SK-N-SH treated with all-trans-retinoic acid at 6 μM for 48 hours (cell line): ENCODE measurements around the gene FAF1.

ENCODE experiments used
- ATAC-seq: fragments of 200-7000 bp; cut with Tn5 transposase; 3 replicates; pipeline ENCODE4 v1.9.1; 2020; ENCODE audit warnings: mild to moderate bottlenecking, moderate library complexity
- ARNTL ChIP-seq: fragments of 450-650 bp; formaldehyde crosslinking; IDR thresholded peaks from 2 replicates; pipeline ENCODE4 v1.5.0; 2020; ENCODE audit warnings: low read depth, mild to moderate bottlenecking, moderate library complexity, borderline replicate concordance
- CSDC2 ChIP-seq: fragments of 250-450 bp; sonication (Bioruptor Pico); IDR thresholded peaks from 2 replicates; pipeline ENCODE4 v1.5.0; 2020; ENCODE audit warnings: mild to moderate bottlenecking, moderate library complexity
- ESRRG ChIP-seq: fragments of 250-450 bp; sonication (Bioruptor Pico); IDR thresholded peaks from 2 replicates; pipeline ENCODE4 v1.6.1; 2021; ENCODE audit warnings: mild to moderate bottlenecking
- GLIS3 ChIP-seq: fragments of 250-450 bp; sonication (Bioruptor Pico); IDR thresholded peaks from 2 replicates; pipeline ENCODE4 v1.5.0; 2020; ENCODE audit warnings: mild to moderate bottlenecking, moderate library complexity
- ISL1 ChIP-seq: fragments of 250-450 bp; sonication (Bioruptor Pico); IDR thresholded peaks from 2 replicates; pipeline ENCODE4 v2.1.2; 2022; ENCODE audit warnings: mild to moderate bottlenecking, moderate library complexity
- OSR1 ChIP-seq: fragments of 250-450 bp; sonication (Bioruptor Pico); IDR thresholded peaks from 2 replicates; pipeline ENCODE4 v1.8.0; 2022; ENCODE audit warnings: moderate library complexity, mild to moderate bottlenecking, inconsistent platforms
- PPARA ChIP-seq: fragments of 250-450 bp; sonication (Bioruptor Pico); IDR thresholded peaks from 2 replicates; pipeline ENCODE4 v1.5.0; 2020; ENCODE audit warnings: mild to moderate bottlenecking, borderline replicate concordance
- RARB ChIP-seq: fragments of 250-450 bp; sonication (Bioruptor Pico); IDR thresholded peaks from 2 replicates; pipeline ENCODE4 v1.8.0; 2021; ENCODE audit warnings: mild to moderate bottlenecking, moderate library complexity
- SNAI2 ChIP-seq: fragments of 250-450 bp; sonication (Bioruptor Pico); IDR thresholded peaks from 2 replicates; pipeline ENCODE4 v1.5.0; 2020; ENCODE audit warnings: mild to moderate bottlenecking, moderate library complexity
- TCF4 ChIP-seq: fragments of 250-450 bp; sonication (Bioruptor Pico); IDR thresholded peaks from 2 replicates; pipeline ENCODE4 v1.8.0; 2021; ENCODE audit warnings: mild to moderate bottlenecking, moderate library complexity, borderline replicate concordance
- TOX ChIP-seq: fragments of 250-450 bp; sonication (Bioruptor Pico); IDR thresholded peaks from 2 replicates; pipeline ENCODE4 v1.8.0; 2021; ENCODE audit warnings: mild to moderate bottlenecking, moderate library complexity, borderline replicate concordance
- TSHZ2 ChIP-seq: fragments of 250-450 bp; sonication (Bioruptor Pico); IDR thresholded peaks from 2 replicates; pipeline ENCODE4 v1.5.0; 2020; ENCODE audit warnings: mild to moderate bottlenecking, moderate library complexity
- ZC3H10 ChIP-seq: fragments of 250-450 bp; sonication (Bioruptor Pico); IDR thresholded peaks from 2 replicates; pipeline ENCODE4 v1.5.1; 2021; ENCODE audit warnings: mild to moderate bottlenecking, moderate library complexity
- ZFP30 ChIP-seq: fragments of 450-650 bp; formaldehyde crosslinking; IDR thresholded peaks from 2 replicates; pipeline ENCODE4 v1.5.0; 2022; ENCODE audit warnings: mild to moderate bottlenecking, moderate library complexity
- ZNF565 ChIP-seq: fragments of 450-650 bp; formaldehyde crosslinking; conservative IDR thresholded peaks from 2 replicates; pipeline ENCODE4 v1.5.0; 2020; ENCODE audit warnings: low read depth, mild to moderate bottlenecking, moderate library complexity
- ZNF70 ChIP-seq: fragments of 450-650 bp; formaldehyde crosslinking; IDR thresholded peaks from 2 replicates; pipeline ENCODE4 v1.5.0; 2020; ENCODE audit warnings: mild to moderate bottlenecking, moderate library complexity
- ZNF8 ChIP-seq: fragments of 450-650 bp; formaldehyde crosslinking; IDR thresholded peaks from 2 replicates; pipeline ENCODE4 v1.5.0; 2020; ENCODE audit warnings: mild to moderate bottlenecking, moderate library complexity
- TF ChIP-seq, protein P1 (sequence below): fragments of 250-450 bp; sonication (Bioruptor Pico); IDR thresholded peaks from 2 replicates; pipeline ENCODE4 v1.8.0; 2020; ENCODE audit warnings: mild to moderate bottlenecking, moderate library complexity, borderline replicate concordance
- TF ChIP-seq, protein P2 (sequence below): fragments of 250-450 bp; sonication (Bioruptor Pico); IDR thresholded peaks from 2 replicates; pipeline ENCODE4 v1.5.1; 2020; ENCODE audit warnings: low read depth, mild to moderate bottlenecking, moderate library complexity
- TF ChIP-seq, protein P3 (sequence below): fragments of 250-450 bp; sonication (Bioruptor Pico); IDR thresholded peaks from 2 replicates; pipeline ENCODE4 v1.5.1; 2021; ENCODE audit warnings: mild to moderate bottlenecking, moderate library complexity
- TF ChIP-seq, protein P4 (sequence below): fragments of 250-450 bp; sonication (Bioruptor Pico); IDR thresholded peaks from 2 replicates; pipeline ENCODE4 v1.8.0; 2021; ENCODE audit warnings: low read depth, mild to moderate bottlenecking, moderate library complexity, borderline replicate concordance

The FAF1 gene

DNA sequence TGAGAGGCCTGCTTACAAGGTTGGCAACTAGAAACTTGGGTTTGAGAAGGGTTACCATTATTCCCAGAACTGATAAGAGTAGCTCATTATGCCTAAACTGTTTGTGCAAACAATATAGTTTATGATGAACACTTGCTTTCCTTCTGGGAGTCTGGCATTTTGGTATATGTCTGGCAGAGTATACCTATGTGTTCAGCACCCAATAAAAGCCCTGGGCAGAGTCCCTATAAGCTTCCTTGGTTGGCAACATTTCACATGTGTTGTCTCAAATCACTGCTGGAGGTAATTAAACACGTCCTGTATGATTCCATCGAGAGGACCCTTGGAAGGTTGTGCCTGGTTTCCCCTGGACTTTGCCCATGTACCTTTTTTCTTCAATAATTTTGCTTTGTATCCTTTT is 497.1 kb downstream of the FAF1 start:
- no peak for ATAC-seq
- TF ChIP-seq ZNF70 (CRISPR knock-in tag): no peak
- TF ChIP-seq ZFP30 (CRISPR knock-in tag): no peak
- TF ChIP-seq CSDC2 (CRISPR knock-in tag): no peak
- TF ChIP-seq GLIS3 (CRISPR knock-in tag): no peak

DNA sequence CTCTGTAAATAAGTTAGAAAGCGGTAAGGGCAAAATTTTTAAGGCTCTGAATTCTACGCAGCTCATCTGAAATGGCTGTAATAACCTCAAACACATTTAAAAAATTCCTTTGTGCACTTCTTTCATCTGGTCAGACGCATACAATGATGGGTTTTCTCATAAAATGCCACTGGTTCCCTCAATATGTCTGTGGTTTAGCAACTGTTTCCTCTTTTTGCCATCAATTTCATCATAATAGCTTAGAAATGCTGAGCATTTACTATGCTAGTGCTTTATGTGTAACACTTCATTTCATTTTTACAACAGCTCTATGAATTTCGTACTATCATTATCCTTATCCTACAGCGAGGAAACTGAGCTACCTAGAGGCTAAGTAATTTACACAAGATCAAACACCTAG is 501.6 kb downstream of the FAF1 start:
- TF ChIP-seq ZNF70 (CRISPR knock-in tag) (no peak), ZC3H10 (CRISPR knock-in tag) (no peak), ISL1 (CRISPR knock-in tag) (no peak), PPARA (no peak), TOX (CRISPR knock-in tag) (no peak)
- TF ChIP-seq, protein P1, sequence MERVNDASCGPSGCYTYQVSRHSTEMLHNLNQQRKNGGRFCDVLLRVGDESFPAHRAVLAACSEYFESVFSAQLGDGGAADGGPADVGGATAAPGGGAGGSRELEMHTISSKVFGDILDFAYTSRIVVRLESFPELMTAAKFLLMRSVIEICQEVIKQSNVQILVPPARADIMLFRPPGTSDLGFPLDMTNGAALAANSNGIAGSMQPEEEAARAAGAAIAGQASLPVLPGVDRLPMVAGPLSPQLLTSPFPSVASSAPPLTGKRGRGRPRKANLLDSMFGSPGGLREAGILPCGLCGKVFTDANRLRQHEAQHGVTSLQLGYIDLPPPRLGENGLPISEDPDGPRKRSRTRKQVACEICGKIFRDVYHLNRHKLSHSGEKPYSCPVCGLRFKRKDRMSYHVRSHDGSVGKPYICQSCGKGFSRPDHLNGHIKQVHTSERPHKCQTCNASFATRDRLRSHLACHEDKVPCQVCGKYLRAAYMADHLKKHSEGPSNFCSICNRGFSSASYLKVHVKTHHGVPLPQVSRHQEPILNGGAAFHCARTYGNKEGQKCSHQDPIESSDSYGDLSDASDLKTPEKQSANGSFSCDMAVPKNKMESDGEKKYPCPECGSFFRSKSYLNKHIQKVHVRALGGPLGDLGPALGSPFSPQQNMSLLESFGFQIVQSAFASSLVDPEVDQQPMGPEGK (CRISPR knock-in tag): no peak
- ATAC-seq: no peak

DNA sequence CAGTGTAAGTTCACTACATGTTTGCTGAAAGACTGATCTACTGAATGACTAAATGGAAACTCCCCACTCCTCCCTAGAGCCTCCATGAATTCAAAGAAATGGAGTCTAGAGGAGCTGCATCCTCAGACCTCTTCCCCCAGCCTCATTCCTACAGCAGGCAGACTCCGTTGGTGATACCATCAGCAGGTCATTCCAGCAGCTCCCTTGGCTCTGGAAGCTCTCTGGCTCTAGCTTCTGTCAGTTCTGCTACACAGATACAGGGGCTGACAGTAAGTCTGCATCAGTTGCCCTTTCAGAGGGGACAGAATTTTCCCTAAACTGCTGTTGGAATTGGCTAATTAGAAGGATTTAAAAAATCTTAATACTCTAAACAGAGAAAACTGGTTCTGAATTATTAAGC is 505.2 kb downstream of the FAF1 start:
- ATAC-seq: no peak
- TF ChIP-seq OSR1 (CRISPR knock-in tag) (no peak), ZNF8 (CRISPR knock-in tag) (no peak), ZNF565 (CRISPR knock-in tag) (no peak), SNAI2 (CRISPR knock-in tag) (no peak), TCF4 (CRISPR knock-in tag) (no peak), ISL1 (CRISPR knock-in tag) (no peak), GLIS3 (CRISPR knock-in tag) (no peak), RARB (CRISPR knock-in tag) (no peak), ARNTL (CRISPR knock-in tag) (no peak), ZFP30 (CRISPR knock-in tag) (no peak), ESRRG (CRISPR knock-in tag) (no peak), TOX (CRISPR knock-in tag) (no peak), TSHZ2 (CRISPR knock-in tag) (no peak), PPARA (no peak), CSDC2 (CRISPR knock-in tag) (no peak)
- TF ChIP-seq, protein P2, sequence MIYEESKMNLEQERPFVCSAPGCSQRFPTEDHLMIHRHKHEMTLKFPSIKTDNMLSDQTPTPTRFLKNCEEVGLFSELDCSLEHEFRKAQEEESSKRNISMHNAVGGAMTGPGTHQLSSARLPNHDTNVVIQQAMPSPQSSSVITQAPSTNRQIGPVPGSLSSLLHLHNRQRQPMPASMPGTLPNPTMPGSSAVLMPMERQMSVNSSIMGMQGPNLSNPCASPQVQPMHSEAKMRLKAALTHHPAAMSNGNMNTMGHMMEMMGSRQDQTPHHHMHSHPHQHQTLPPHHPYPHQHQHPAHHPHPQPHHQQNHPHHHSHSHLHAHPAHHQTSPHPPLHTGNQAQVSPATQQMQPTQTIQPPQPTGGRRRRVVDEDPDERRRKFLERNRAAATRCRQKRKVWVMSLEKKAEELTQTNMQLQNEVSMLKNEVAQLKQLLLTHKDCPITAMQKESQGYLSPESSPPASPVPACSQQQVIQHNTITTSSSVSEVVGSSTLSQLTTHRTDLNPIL (CRISPR knock-in tag): no peak
- TF ChIP-seq, protein P3, sequence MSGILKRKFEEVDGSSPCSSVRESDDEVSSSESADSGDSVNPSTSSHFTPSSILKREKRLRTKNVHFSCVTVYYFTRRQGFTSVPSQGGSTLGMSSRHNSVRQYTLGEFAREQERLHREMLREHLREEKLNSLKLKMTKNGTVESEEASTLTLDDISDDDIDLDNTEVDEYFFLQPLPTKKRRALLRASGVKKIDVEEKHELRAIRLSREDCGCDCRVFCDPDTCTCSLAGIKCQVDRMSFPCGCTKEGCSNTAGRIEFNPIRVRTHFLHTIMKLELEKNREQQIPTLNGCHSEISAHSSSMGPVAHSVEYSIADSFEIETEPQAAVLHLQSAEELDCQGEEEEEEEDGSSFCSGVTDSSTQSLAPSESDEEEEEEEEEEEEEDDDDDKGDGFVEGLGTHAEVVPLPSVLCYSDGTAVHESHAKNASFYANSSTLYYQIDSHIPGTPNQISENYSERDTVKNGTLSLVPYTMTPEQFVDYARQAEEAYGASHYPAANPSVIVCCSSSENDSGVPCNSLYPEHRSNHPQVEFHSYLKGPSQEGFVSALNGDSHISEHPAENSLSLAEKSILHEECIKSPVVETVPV (CRISPR knock-in tag): no peak
- TF ChIP-seq, protein P4, sequence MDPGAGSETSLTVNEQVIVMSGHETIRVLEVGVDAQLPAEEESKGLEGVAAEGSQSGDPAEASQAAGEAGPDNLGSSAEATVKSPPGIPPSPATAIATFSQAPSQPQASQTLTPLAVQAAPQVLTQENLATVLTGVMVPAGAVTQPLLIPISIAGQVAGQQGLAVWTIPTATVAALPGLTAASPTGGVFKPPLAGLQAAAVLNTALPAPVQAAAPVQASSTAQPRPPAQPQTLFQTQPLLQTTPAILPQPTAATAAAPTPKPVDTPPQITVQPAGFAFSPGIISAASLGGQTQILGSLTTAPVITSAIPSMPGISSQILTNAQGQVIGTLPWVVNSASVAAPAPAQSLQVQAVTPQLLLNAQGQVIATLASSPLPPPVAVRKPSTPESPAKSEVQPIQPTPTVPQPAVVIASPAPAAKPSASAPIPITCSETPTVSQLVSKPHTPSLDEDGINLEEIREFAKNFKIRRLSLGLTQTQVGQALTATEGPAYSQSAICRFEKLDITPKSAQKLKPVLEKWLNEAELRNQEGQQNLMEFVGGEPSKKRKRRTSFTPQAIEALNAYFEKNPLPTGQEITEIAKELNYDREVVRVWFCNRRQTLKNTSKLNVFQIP (CRISPR knock-in tag): no peak
